Suprapubic skin (tissue), 4 donors: Measurements from ENCODE around the gene EHD3.

ENCODE experiments used
- EP300 ChIP-seq: sonication (generic); formaldehyde crosslinking; IDR thresholded peaks from one replicate; pipeline ENCODE4 v1.6.1; 2017; ENCODE audit warnings: antibody characterized with exemption
- POLR2A ChIP-seq, 2 donors: fragments of 450-650 bp; IDR thresholded peaks; one replicate each; pipeline ENCODE4 v1.6.1; 2017; ENCODE audit warnings: antibody characterized with exemption in 2 of 2, mild to moderate bottlenecking in 2 of 2, moderate library complexity in 2 of 2
- POLR2AphosphoS5 ChIP-seq, 3 donors: sonication (generic); formaldehyde crosslinking; IDR thresholded peaks; one replicate each; pipeline ENCODE4 v1.6.1; 2017; ENCODE audit warnings: antibody characterized with exemption in 3 of 3
- TF ChIP-seq, protein P1 (sequence below), 2 donors: fragments of 200-600 bp in 1 of 2; fragments of 450-650 bp in 1 of 2; sonication (generic) in 1 of 2; IDR thresholded peaks; one replicate each; pipeline ENCODE4 v1.5.1; 2016 to 2019; ENCODE audit warnings: antibody characterized with exemption in 2 of 2, mild to moderate bottlenecking in 1 of 2, moderate library complexity in 1 of 2

DNA sequence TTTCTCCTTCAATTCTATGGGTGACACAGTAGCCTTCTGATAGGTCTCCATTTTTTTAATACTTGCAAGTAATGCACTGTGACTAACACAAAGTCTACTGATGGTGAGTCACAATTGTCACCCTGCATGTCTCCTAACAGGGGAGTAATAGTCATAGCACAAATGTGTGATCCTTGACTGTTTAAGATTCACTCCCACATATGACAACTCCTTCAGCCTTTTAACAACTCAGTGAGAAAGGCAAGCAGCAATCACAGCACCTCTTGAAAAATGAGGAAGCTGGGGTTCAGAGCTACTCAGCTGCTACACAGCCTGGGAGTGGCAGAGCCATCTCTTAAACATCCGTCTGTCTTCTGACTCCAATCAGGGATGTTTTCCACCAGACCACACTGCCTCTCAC is 63.8 kb downstream of the EHD3 start:
- TF ChIP-seq POLR2A (IDR thresholded peaks at IDR 0.05) (no peak), EP300 (no peak), POLR2AphosphoS5 (IDR thresholded peaks at IDR 0.05) (no peak)
- TF ChIP-seq, protein P1, sequence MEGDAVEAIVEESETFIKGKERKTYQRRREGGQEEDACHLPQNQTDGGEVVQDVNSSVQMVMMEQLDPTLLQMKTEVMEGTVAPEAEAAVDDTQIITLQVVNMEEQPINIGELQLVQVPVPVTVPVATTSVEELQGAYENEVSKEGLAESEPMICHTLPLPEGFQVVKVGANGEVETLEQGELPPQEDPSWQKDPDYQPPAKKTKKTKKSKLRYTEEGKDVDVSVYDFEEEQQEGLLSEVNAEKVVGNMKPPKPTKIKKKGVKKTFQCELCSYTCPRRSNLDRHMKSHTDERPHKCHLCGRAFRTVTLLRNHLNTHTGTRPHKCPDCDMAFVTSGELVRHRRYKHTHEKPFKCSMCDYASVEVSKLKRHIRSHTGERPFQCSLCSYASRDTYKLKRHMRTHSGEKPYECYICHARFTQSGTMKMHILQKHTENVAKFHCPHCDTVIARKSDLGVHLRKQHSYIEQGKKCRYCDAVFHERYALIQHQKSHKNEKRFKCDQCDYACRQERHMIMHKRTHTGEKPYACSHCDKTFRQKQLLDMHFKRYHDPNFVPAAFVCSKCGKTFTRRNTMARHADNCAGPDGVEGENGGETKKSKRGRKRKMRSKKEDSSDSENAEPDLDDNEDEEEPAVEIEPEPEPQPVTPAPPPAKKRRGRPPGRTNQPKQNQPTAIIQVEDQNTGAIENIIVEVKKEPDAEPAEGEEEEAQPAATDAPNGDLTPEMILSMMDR (IDR thresholded peaks at IDR 0.05): no peak
